ENCODE results near the gene COPG1.

DNA sequence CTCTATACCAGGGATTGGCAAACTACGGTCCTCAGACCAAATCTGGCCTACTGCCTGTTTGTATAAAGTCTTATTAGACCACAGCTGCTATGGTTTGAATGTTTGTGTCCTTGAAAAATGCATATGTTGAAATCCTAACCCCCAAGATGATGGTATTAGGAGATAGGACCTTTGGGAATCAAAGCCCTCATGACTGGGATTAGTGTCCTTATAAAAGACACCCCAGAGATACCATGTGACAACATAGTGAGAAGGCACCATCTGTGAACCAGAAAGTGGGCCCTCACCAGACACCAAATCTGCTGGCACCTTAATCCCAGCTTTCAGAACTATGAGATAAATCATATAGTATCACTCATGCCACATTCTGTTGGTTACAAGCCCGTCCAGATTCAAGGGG is 36.7 kb downstream of the COPG1 start:
- TF ChIP-seq ZBTB7A (IDR thresholded peaks at IDR 0.05; ENCODE audit: low read depth) (no peak), EGR1 (IDR thresholded peaks at IDR 0.05) (no peak), EP300 (IDR thresholded peaks at IDR 0.05; ENCODE audit: borderline replicate concordance) (no peak), FOXM1 (IDR thresholded peaks at IDR 0.05; ENCODE audit: borderline replicate concordance, low read depth) (no peak), NFIC (IDR thresholded peaks at IDR 0.05) (no peak), CREB1 (IDR thresholded peaks at IDR 0.05; ENCODE audit: low read depth) (no peak), TCF12 (IDR thresholded peaks at IDR 0.05; ENCODE audit: low read depth) (no peak), CEBPB (IDR thresholded peaks at IDR 0.05) (no peak), TAF1 (IDR thresholded peaks at IDR 0.05; ENCODE audit: low read depth) (no peak), RAD21 (IDR thresholded peaks at IDR 0.05; ENCODE audit: low read depth) (no peak), YY1 (IDR thresholded peaks at IDR 0.05; ENCODE audit: low read depth) (no peak)
- TF ChIP-seq, protein P1, sequence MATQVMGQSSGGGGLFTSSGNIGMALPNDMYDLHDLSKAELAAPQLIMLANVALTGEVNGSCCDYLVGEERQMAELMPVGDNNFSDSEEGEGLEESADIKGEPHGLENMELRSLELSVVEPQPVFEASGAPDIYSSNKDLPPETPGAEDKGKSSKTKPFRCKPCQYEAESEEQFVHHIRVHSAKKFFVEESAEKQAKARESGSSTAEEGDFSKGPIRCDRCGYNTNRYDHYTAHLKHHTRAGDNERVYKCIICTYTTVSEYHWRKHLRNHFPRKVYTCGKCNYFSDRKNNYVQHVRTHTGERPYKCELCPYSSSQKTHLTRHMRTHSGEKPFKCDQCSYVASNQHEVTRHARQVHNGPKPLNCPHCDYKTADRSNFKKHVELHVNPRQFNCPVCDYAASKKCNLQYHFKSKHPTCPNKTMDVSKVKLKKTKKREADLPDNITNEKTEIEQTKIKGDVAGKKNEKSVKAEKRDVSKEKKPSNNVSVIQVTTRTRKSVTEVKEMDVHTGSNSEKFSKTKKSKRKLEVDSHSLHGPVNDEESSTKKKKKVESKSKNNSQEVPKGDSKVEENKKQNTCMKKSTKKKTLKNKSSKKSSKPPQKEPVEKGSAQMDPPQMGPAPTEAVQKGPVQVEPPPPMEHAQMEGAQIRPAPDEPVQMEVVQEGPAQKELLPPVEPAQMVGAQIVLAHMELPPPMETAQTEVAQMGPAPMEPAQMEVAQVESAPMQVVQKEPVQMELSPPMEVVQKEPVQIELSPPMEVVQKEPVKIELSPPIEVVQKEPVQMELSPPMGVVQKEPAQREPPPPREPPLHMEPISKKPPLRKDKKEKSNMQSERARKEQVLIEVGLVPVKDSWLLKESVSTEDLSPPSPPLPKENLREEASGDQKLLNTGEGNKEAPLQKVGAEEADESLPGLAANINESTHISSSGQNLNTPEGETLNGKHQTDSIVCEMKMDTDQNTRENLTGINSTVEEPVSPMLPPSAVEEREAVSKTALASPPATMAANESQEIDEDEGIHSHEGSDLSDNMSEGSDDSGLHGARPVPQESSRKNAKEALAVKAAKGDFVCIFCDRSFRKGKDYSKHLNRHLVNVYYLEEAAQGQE (IDR thresholded peaks at IDR 0.05; ENCODE audit: low read depth): no peak
- TF ChIP-seq, protein P2, sequence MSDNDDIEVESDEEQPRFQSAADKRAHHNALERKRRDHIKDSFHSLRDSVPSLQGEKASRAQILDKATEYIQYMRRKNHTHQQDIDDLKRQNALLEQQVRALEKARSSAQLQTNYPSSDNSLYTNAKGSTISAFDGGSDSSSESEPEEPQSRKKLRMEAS (IDR thresholded peaks at IDR 0.05): no peak
